Endothelial cell of umbilical vein (primary cell): ENCODE data around the gene KRTAP10-2. TPM values are rescaled to one million over a fixed set of nuclear protein-coding genes. Genes with fewer than 3 reads are reported as not detected.
"Not testable (repeated sequence)": the region's sequence is repeated elsewhere in the genome, so short reads cannot be mapped to it uniquely, and the experiment has no call there.

Source experiments
- Bru-seq: library from RNA; stranded (reverse); fragments of 400-500 nt; gene quantifications from one replicate; lab custom pipeline; 2021; lab: Mats Ljungman, UMichigan
- BruChase-seq, 2 experiments: library from RNA; stranded (reverse); fragments of 400-500 nt; gene quantifications; one replicate each; lab custom pipeline; 2021; lab: Mats Ljungman, UMichigan
- BruUV-seq: library from RNA; stranded (reverse); fragments of 400-500 nt; replicated peaks from 2 replicates; lab custom pipeline; 2021; lab: Mats Ljungman, UMichigan
- CTCF ChIA-PET: fragments of 300-600, 350-600 bp; sonication (Branson Sonifier 250); formaldehyde crosslinking; loops from one replicate; lab custom pipeline; 2021; ENCODE audit warnings: antibody characterized with exemption, inconsistent platforms; lab: Charles Lee
- POLR2A ChIA-PET: fragments of 300-600, 350-600 bp; sonication (Branson Sonifier 250); formaldehyde crosslinking; loops from one replicate; lab custom pipeline; 2021; ENCODE audit warnings: antibody characterized with exemption, inconsistent platforms; lab: Charles Lee
- DNase-seq: peaks from one replicate; pipeline ENCODE4 v3.0.0-alpha.2; 2011; ENCODE audit warnings: low read depth, low spot score
- FAIRE-seq: peaks from 2 replicates; lab custom pipeline; 2011; peaks lifted over from hg19 to GRCh38; lab: Jason Lieb, UNC
- H2AFZ ChIP-seq: 2 replicates; pipeline ENCODE4 v1.6.0; 2012; ENCODE audit warnings: low read depth, low read length, control low read depth, inconsistent platforms
- H3K27ac ChIP-seq: 2 replicates; pipeline ENCODE4 v1.5.1; 2011; ENCODE audit warnings: low read depth, mild to moderate bottlenecking, control low read depth, low read length, moderate library complexity; ENCODE audit not compliant: insufficient read depth
- H3K27me3 ChIP-seq, 2 experiments: 2 replicates each; pipeline versions ENCODE4 v1.6.0 to v1.6.1; 2011; ENCODE audit warnings: low read length in 2 of 2, mixed read lengths in 1 of 2; ENCODE audit not compliant: control insufficient read depth in 2 of 2, insufficient read depth in 2 of 2
- H3K36me3 ChIP-seq, 2 experiments: 2 replicates in 1 of 2; 3 replicates in 1 of 2; pipeline ENCODE4 v1.5.1; 2011; ENCODE audit warnings: low read length in 2 of 2, mild to moderate bottlenecking in 1 of 2, moderate library complexity in 1 of 2; ENCODE audit not compliant: control insufficient read depth in 2 of 2, insufficient read depth in 2 of 2; ENCODE audit errors: extremely low read depth in 1 of 2
- H3K4me1 ChIP-seq: 3 replicates; pipeline ENCODE4 v1.5.1; 2011; ENCODE audit warnings: mild to moderate bottlenecking, low read length; ENCODE audit not compliant: control insufficient read depth, insufficient read depth; ENCODE audit errors: extremely low read depth
- H3K4me2 ChIP-seq: 2 replicates; pipeline ENCODE4 v1.6.1; 2011; ENCODE audit warnings: low read length, control low read depth, mixed read lengths; ENCODE audit not compliant: insufficient read depth
- H3K4me3 ChIP-seq, 3 experiments: fragments of 200-600 bp in 1 of 3; sonication (generic), shearing (Covaris generic) in 1 of 3; replicated peaks in 1 of 3; 2 replicates each; pipeline ENCODE4 v1.5.1; 2011 to 2016; ENCODE audit warnings: control low read depth in 3 of 3, low read length in 3 of 3, mild to moderate bottlenecking in 2 of 3, inconsistent platforms in 1 of 3, low read depth in 1 of 3, moderate library complexity in 1 of 3; ENCODE audit not compliant: insufficient read depth in 1 of 3
- H3K79me2 ChIP-seq: 2 replicates; pipeline ENCODE4 v1.6.0; 2012; ENCODE audit warnings: low read length, inconsistent platforms; ENCODE audit not compliant: control insufficient read depth, insufficient read depth
- H3K9ac ChIP-seq: replicated peaks from 2 replicates; pipeline ENCODE3; 2011; ENCODE audit warnings: low read length, control low read depth; ENCODE audit not compliant: insufficient read depth; ENCODE audit errors: extremely low read depth
- H3K9me1 ChIP-seq: replicated peaks from 3 replicates; pipeline ENCODE4 v1.6.0; 2011; ENCODE audit warnings: mild to moderate bottlenecking, low read length; ENCODE audit not compliant: control insufficient read depth, insufficient read depth; ENCODE audit errors: extremely low read depth
- H3K9me3 ChIP-seq: replicated peaks from 2 replicates; pipeline ENCODE4 v1.5.1; 2012; ENCODE audit warnings: low read length, inconsistent platforms; ENCODE audit not compliant: control insufficient read depth, insufficient read depth
- H4K20me1 ChIP-seq: replicated peaks from 2 replicates; pipeline ENCODE3; 2011; ENCODE audit warnings: mild to moderate bottlenecking, low read length; ENCODE audit not compliant: control insufficient read depth, insufficient read depth; ENCODE audit errors: extremely low read depth
- MAX ChIP-seq: IDR thresholded peaks from 2 replicates; pipeline ENCODE4 v1.6.1; 2011; ENCODE audit not compliant: insufficient read depth, insufficient read length
- MYC ChIP-seq: IDR thresholded peaks from one replicate; pipeline ENCODE4 v1.6.1; 2011; ENCODE audit warnings: mild to moderate bottlenecking, low read depth, low read length
- dilution Hi-C: fragments of 300-500 bp; cut with MboI; formaldehyde crosslinking; loops from one replicate; pipeline ENCODE4 v1.15.0; 2019; ENCODE audit warnings: low sequenced_read_pairs; ENCODE audit not compliant: extremely low pct_ligation_motif_present
- intact Hi-C: fragments of 100-400 bp; cut with micrococcal nuclease; formaldehyde crosslinking; loops from one replicate; pipeline ENCODE4 v1.10.0; 2022
- long read RNA-seq: library from polyadenylated mRNA; stranded (forward); transcript quantifications from one replicate; pipeline ENCODE4 v2.0.0, GENCODE V29; 2021
- polyA minus RNA-seq, 3 experiments: library from RNA; depleted of rRNA, polyadenylated mRNA; stranded (reverse); fragments of >200 nt; gene quantifications; 1 replicate in 1 of 3; 2 replicates in 2 of 3; pipeline ENCODE4 v1.2.3, GENCODE V29; 2011
- polyA plus RNA-seq, 4 experiments: library from polyadenylated mRNA; depleted of rRNA in 3 of 4; stranded (reverse) in 3 of 4; unstranded in 1 of 4; fragments of >200 nt; gene quantifications; 2 replicates each; pipeline versions ENCODE4 v1.2.1 to v1.2.3, GENCODE V29; 2011 to 2012; ENCODE audit warnings: missing spikeins in 1 of 4
- total RNA-seq: library from RNA; stranded (reverse); gene quantifications from 2 replicates; pipeline ENCODE4 v1.2.3, GENCODE V29; 2021

KRTAP10-2 gene
- total RNA-seq, result not detected in 2 replicates
- polyA plus RNA-seq, result not detected in 2 replicates
- polyA plus RNA-seq (2011; cell fraction: cytosol; rRNA removed), result not detected in 2 replicates
- polyA plus RNA-seq (2011; cell fraction: nucleus; rRNA removed), result not detected in 2 replicates
- polyA plus RNA-seq (2012), result not detected in 2 replicates
- not detected in 2 replicates for polyA minus RNA-seq
- polyA minus RNA-seq (2011; cell fraction: cytosol; rRNA and poly(A)+ RNA removed), result not detected
- polyA minus RNA-seq (2011; cell fraction: nucleus; rRNA and poly(A)+ RNA removed), result not detected in 2 replicates
- Bru-seq, nascent RNA, result not detected
- not detected for BruChase-seq, experiment 1, labeled RNA remaining after a 6-hour chase
- BruChase-seq, experiment 2, labeled RNA remaining after a 2-hour chase, result not detected
- long read RNA-seq, result 0 reads

GRCh38 chr21:44551340-44551961 lies at the start of gene KRTAP10-2:
Gene KRTAP10-2 (minus strand): TSS chr21:44551505. CDS start chr21:44551458, 47 bp downstream.
- H2AFZ ChIP-seq, result no peak within 1 kb of the TSS
- no peaks in the 10 kb centered on the region for H3K9me1 ChIP-seq
- H3K79me2 ChIP-seq, result no peaks in the 10 kb centered on the region
- no peak within 1 kb of the TSS for H3K9ac ChIP-seq
- no peak within 1 kb of the TSS for H3K4me2 ChIP-seq
- FAIRE-seq, result no peak
- DNase-seq, result no peak
- no peak within 1 kb of the TSS for H3K4me3 ChIP-seq
- H3K27ac ChIP-seq, result no peak within 1 kb of the TSS
- TF ChIP-seq MYC (no peak), MAX (no peak)
- no TSS peak for BruUV-seq
- H3K4me1 ChIP-seq, result no peaks in the 10 kb centered on the region
- POLR2A ChIA-PET, result no interaction called here
- dilution Hi-C loops (no loop called here), intact Hi-C loops (no loop called here)
- peaks cover 3 to 11% of the 10 kb centered on the region in 2 experiments for H3K27me3 ChIP-seq
- no peaks in the 10 kb centered on the region for H3K36me3 ChIP-seq
- CTCF ChIA-PET, result no interaction called here
- H3K9me3 ChIP-seq, result no peaks in the 10 kb centered on the region
- H4K20me1 ChIP-seq, result no peaks in the 10 kb centered on the region

- DNase-seq, result not testable (repeated sequence)
Observed at GRCh38 chr21:44601091-44601490, 49.8 kb upstream of the KRTAP10-2 start.

GRCh38 chr21:44600118-44600978 lies 49.0 kb upstream of the KRTAP10-2 start, which contains the start of gene KRTAP10-7:
Gene KRTAP10-7 (plus strand): TSS chr21:44600597. CDS start chr21:44600622, 25 bp downstream.
- H4K20me1 ChIP-seq, H3K9me3 ChIP-seq, H3K79me2 ChIP-seq, H3K4me1 ChIP-seq, H3K9ac ChIP-seq, H3K27ac ChIP-seq, H2AFZ ChIP-seq, dilution Hi-C loops, H3K4me2 ChIP-seq, BruUV-seq, POLR2A ChIA-PET, H3K36me3 ChIP-seq, intact Hi-C loops, DNase-seq, FAIRE-seq, H3K4me3 ChIP-seq, H3K27me3 ChIP-seq, H3K9me1 ChIP-seq: not testable (repeated sequence)
- CTCF ChIA-PET, result interaction anchor here (0.6 to 1.4 kb wide), 3 partner anchors 8 to 193 kb away, joined by 3 to 4 read pairs (median 4); partner anchors contain the start of gene KRTAP10-6

More at GRCh38 chr21:44601091-44601490, 49.8 kb upstream of the KRTAP10-2 start:
- H3K4me3 ChIP-seq, H4K20me1 ChIP-seq, dilution Hi-C loops, H3K9ac ChIP-seq, H3K27ac ChIP-seq, H3K27me3 ChIP-seq, H2AFZ ChIP-seq, H3K9me1 ChIP-seq, BruUV-seq, POLR2A ChIA-PET, H3K4me2 ChIP-seq, intact Hi-C loops, H3K9me3 ChIP-seq, FAIRE-seq, H3K4me1 ChIP-seq, H3K79me2 ChIP-seq, H3K36me3 ChIP-seq: not testable (repeated sequence)
- CTCF ChIA-PET, result interaction anchor here (0.6 to 1.2 kb wide), 2 partner anchors 9 to 118 kb away, joined by 3 to 4 read pairs; partner anchors contain the start of gene KRTAP10-6
